G401.6 (cell line): ENCODE data around the gene ARFGEF2.
"Not testable (repeated sequence)": the region's sequence is repeated elsewhere in the genome, so short reads cannot be mapped to it uniquely, and the experiment has no call there.

Source experiments
- FAIRE-seq: peaks from 2 replicates; lab custom pipeline; 2012; peaks lifted over from hg19 to GRCh38; lab: Jason Lieb, UNC

ARFGEF2 gene

GRCh38 chr20:48921168-48921882 is at the start of gene ARFGEF2:
Gene ARFGEF2 (plus strand): TSS chr20:48921711. CDS start chr20:48921890, 179 bp downstream.
- no peak for FAIRE-seq

DNA sequence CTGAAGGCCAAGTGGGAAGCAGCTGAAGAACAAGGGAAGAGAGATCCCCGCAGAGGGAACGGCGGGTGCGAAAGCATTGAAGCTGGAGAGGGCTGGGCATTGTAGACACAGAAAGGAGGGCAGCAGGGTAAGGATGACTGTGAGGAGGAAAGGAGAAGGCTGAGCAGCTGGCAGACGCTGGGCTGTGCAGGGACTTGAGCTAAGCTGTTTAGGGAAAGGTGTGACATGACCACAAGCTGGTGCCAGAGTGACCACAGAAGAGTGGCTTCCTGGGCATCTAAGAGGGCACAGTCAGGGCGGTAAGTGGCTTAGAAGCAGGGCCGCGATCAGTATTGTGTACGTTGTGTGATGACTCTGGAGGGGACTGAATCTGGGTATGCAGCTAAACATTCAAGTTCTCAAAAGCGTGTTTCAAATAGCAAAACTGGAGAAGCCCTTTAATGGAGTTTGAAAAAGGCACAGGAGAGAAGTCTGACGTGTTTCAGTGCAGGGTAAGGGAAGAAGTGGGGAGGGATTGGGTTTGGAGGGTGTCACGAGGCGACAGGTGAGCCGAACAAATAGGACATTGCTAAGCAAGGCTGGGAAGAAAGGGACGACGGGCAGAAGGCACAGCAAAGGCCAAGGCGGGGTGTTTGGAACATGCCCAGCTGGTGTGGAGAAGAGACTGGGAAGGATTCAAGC is 46.1 kb upstream of the ARFGEF2 start:
- no peak for FAIRE-seq

DNA sequence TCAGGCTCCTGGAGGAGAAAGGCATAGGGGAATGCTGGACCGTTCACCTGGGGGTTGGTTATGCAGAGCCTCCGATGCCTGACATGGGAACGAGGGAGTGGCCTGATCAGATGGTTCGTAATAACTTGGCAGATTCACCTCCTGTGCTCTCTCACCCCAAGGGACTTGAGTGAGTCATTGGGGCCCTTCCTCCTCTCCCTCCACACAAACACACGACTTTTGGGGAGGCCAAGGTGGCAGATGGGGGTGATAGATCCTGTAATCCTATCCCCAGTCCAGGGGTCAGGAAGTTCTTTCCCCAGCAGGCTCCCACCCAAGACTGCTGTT is 45.6 kb upstream of the ARFGEF2 start:
- no peak for FAIRE-seq

GRCh38 chr20:48877304-48877703 is 44.2 kb upstream of the ARFGEF2 start:
- FAIRE-seq = no peak

DNA sequence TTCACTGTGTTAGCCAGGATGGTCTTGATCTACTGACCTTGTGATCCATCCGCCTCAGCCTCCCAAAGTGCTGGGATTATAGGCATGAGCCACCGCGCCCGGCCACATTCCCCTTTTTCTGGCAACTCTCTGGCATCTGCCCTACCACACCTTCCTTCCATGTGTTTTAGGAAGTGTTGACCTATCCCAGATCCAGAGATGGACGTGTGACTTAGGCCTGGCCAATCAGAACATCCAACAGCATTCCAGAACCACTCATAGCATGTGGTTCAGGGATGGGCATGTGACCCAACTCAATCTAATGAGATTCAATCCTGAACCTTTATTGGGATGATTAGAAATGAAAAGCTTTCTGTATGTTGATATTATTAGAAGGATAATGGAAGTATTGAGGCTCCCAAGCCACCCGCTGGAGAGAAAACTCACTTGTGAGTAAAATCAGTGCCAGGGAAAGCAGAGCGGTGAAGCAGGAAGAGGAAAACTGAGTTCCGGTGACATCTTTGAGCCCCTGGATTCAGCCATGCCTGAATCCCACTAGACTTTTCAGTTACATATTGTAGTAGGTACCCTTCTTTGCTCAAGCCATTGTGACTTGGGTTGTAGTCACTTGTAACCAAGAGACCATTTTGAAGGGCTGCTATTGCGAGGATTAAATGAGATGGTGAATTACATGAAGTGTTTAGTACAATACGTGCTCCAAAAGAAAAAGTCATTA is 42.8 kb upstream of the ARFGEF2 start:
- no peak for FAIRE-seq

DNA sequence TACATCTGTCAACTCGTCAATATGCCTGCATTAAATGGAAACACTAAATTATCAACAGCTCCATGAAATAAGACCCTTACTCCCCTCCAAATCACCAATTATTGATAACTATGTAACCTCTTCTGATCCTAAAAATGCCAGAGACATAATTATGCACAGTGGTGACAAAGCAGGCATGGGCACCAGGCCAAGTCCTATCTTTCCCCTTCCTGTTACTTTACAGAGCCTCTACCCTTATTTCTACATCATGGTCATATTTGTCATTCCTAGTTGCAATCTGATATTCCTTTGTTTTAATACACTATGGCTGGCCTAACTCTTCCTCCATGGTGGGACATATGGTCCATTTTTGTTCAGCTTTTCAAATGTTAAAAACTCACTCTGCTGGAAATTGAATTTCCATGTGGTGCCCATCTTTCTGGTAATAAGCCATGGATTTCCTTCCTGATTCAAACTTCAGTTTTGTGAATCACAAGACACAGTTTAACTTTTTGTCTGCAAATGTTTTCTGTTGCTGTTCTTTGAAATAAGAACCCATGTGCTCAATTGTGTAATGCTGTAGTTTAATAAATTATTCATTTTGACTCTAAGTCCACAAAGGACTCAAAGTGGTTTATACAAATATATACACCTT is 41.8 kb upstream of the ARFGEF2 start:
- no peak for FAIRE-seq

GRCh38 chr20:48880331-48880730 is 41.2 kb upstream of the ARFGEF2 start:
- FAIRE-seq = no peak

DNA sequence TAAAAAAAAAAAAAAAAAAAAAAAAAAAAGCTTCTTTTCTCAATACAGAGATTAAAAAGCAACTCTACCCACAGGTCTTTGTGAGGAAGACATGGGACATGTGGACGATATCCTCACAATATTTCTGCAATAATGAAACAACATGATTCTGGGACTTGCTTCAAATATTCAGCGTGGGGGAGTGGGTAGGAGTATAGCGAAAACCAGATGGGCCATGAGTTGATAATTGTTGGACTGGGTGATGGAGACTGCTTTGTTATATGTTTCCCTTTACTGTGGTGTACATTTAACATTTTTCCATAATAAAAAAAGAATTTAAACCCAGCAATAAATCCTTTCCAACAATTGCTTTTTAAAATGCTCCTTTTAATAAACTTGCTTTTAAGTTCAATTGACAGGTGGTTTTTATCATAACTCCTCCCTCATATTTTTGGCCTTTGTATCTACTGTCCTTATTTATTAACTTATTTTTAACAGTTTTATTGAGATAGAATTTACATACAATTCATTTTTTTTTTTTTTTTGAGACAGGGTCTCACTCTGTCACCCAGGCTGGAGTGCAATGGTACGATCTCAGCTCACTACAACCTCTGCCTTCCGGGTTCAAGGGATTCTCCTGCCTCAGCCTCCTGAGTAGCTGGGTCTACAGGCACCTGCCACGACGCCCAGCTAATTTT is 40.4 kb upstream of the ARFGEF2 start:
- FAIRE-seq = no peak

DNA sequence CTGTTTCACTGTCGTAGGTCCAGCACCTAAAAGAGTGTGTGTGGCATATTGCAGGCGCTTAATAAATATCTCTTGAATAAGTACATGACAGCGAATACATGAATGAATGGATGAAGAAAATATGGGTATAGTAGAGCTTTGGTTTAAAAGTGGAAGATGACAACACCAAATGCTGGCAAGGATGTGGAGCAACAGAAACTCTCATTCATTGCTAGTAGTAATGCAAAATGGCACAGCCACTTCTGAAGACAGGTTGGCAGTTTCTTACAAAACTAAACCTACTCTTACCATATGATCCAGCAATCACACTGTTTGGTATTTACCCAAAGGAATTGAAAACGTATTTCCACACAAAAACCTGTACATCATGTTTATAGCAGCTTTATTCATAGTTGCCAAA is 36.3 kb upstream of the ARFGEF2 start:
- no peak for FAIRE-seq

- FAIRE-seq = no peak
Observed at GRCh38 chr20:48886194-48886593, 35.3 kb upstream of the ARFGEF2 start.

DNA sequence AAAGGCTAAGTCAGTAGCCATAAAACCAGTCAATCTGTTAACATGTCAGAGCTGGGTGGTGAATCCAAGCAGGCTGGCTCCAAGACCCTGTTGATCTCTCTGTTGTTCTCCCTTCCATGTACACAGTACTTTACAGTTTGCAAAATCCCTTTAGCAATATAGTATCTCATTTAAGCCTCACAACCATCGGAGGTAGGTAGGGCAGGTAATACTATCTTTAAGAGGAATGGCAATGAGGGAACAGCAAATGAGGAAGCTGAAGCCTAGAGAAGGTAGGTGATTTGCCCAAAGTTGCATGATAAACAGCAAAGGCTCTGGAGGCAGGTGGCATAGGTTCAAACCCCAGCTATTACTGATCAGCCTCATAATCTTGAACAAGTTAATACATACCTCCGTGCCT is 34.7 kb upstream of the ARFGEF2 start:
- no peak for FAIRE-seq

DNA sequence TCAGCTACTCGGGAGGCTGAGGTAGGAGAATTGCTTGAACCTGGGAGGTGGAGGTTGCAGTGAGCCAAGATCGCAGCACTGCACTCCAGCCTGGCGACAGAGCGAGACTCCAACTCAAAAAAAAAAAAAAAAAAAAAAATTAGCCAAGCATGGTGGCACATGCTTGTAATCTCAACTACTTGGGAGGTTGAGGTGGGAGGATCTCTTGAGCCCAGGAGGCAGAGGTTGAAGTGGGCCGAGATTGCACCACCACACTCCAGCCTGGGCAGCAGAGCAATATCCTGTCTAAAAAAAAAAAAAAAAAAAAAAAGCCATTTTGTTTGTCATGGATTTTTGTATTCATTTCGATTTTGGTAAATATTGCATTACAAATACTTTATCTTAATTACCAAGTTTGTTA is 33.0 kb upstream of the ARFGEF2 start:
- FAIRE-seq = not testable (repeated sequence)

DNA sequence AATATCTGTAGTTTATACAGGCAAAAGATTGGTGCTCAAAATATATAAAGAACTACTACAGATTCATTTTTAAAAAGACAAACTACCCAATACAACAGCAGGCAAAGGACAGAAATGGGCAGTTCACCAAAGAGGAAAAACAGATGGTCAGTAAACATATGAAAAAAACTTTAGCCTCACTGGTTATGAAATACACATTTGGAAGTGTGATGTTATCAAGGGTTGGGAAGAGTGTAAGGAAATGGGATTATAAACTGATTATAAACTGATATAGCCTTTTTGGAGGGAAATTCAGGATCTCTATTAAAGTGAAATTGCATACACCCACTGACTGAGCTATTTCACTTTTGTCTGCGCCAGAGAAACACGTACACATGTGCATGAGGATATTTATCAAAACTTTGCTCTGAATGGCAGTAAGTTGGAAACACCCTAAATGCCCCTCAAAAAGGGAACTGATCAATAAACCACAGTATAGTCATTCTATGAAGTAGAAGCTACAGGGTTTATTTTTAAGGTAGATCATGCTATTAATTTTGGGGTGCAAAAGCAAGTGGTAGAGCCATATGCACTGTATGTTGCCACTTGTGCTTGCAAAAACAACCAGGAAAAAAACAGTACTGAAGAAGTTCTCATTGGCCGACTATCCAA is 32.2 kb upstream of the ARFGEF2 start:
- FAIRE-seq = no peak

GRCh38 chr20:48891235-48892048 is 30.1 kb upstream of the ARFGEF2 start:
- no peak for FAIRE-seq

- FAIRE-seq = no peak
Observed at GRCh38 chr20:48892049-48892470, 29.5 kb upstream of the ARFGEF2 start.

GRCh38 chr20:48892891-48893290 is 28.6 kb upstream of the ARFGEF2 start:
- no peak for FAIRE-seq

DNA sequence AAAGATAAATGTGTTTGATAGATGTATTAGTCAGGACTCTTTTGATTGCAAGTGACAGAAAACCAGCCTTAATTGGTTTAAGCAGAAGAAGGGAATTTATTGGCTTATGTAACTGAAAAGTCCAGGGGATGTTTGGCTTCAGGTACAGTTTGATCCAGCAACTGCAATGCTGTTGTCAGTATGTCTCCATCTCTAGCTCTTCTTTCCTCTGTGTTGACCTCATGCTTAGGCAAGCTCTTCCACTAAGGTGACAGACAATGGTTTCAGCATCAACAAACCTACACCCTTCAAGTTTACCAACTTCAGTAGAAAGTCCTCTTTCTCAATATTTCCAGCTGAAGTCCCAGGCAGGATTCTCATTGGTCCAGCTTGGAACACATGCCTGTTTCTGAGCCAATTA is 28.1 kb upstream of the ARFGEF2 start:
- FAIRE-seq = no peak

DNA sequence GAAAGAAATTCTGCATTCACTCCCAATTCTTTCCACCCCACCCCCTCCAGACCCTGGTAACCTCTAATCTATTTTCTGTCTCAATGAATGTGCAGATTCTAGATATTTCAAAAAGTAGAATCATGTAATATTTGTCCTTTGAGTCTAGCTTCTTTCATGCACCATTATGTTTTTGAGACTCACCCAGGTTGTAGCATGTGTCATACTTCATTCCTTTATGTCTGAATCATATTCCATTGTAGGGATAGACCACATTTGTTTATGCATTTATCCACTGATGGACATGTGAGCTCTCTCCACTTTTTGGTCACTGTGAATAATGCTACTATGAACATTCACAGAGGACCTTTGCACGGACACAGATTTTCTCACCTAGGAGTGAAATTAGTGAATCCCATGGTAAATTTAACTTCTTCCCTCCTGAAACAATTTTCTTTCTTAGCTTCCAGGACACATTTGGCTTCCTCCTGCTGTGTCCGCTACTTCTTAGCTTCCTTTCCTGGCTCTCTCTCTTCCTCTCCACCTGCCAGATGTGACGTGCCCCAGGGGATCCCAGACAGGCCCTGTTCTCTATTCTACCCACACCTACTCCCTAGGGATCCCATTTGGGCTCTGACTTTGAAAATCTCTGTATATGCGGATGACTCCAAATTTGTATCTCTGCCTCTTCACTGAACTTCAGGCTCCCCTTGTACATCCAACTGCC is 24.1 kb upstream of the ARFGEF2 start:
- FAIRE-seq = no peak

DNA sequence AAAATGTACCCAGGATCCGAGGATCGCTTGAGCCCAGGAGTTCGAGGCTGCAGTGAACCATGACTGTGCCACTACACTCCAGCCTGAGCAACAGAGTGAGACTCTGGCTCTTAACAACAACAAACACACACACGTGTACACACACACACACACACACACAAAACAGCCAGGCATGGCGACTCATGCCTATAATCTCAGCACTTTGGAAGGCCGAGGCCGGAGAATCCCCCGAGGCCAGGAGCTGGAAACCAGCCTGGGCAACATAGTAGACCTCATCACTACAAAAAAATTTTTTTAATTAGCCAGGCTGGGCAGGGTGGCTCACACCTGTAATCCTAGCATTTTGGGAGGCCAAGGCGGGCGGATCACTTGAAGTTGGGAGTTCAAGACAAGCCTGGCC is 23.3 kb upstream of the ARFGEF2 start:
- FAIRE-seq = no peak

GRCh38 chr20:48898896-48899530 is 22.5 kb upstream of the ARFGEF2 start:
- FAIRE-seq = no peak
